Islet of Langerhans (tissue), 1 donor: ENCODE measurements around the gene MRPS30.
"Not testable (repeated sequence)": the region's sequence is repeated elsewhere in the genome, so short reads cannot be mapped to it uniquely, and the experiment has no call there.

Source experiments
- FAIRE-seq: peaks from one replicate; lab custom pipeline; 2011; peaks lifted over from hg19 to GRCh38; lab: Jason Lieb, UNC

Gene MRPS30

GRCh38 chr5:44821164-44821563 lies 12.4 kb downstream of the MRPS30 start:
- FAIRE-seq: no peak

GRCh38 chr5:44824662-44825061 lies 15.9 kb downstream of the MRPS30 start:
- not testable (repeated sequence) for FAIRE-seq

GRCh38 chr5:44827681-44828080 lies 18.9 kb downstream of the MRPS30 start:
- no peak for FAIRE-seq

GRCh38 chr5:44828719-44829118 lies 20.0 kb downstream of the MRPS30 start:
- no peak for FAIRE-seq

GRCh38 chr5:44830951-44831350 lies 22.2 kb downstream of the MRPS30 start:
- no peak for FAIRE-seq

GRCh38 chr5:44833249-44833648 lies 24.5 kb downstream of the MRPS30 start:
- FAIRE-seq: no peak

GRCh38 chr5:44835693-44836092 lies 26.9 kb downstream of the MRPS30 start:
- FAIRE-seq: no peak

GRCh38 chr5:44839018-44839681 lies 30.4 kb downstream of the MRPS30 start:
- FAIRE-seq: no peak

GRCh38 chr5:44842496-44843282 lies 33.9 kb downstream of the MRPS30 start:
- FAIRE-seq: peak; percentile 85

- peak; percentile 27 for FAIRE-seq
These were observed 36.0 kb downstream of the MRPS30 start for GRCh38 chr5:44844744-44845143.

GRCh38 chr5:44845777-44846176 lies 37.0 kb downstream of the MRPS30 start:
- FAIRE-seq: peak; percentile 94

- no peak for FAIRE-seq
These were observed 38.6 kb downstream of the MRPS30 start for GRCh38 chr5:44847206-44847852.

GRCh38 chr5:44860267-44860666 lies 51.5 kb downstream of the MRPS30 start:
- FAIRE-seq: no peak

- FAIRE-seq: peak; percentile 93
These were observed 54.1 kb downstream of the MRPS30 start for GRCh38 chr5:44862808-44863207.
